Cardiac septum (tissue), 1 donor: Measurements from ENCODE around the gene TNFSF4. TPM values are rescaled to one million over a fixed set of nuclear protein-coding genes. Genes with fewer than 3 reads are reported as not detected.

Source experiments
- total RNA-seq: library from RNA; stranded (reverse); fragmentation: NEBNext Ultra II Directional; extraction: Animal tissue kit (Norgen Biotek cat#: 25700); gene quantifications from one replicate; pipeline ENCODE4 v1.2.1, GENCODE V29; 2021
- donor health status: DM: no; HTN: no; CAD: no.

Gene TNFSF4
- total RNA-seq, 1 donor from 2014 or later = 0.22 TPM

Other genes starting within 250 kb of the TNFSF4 start
- gene TNFSF18, start 156.4 kb downstream of the TNFSF4 start, total RNA-seq = not detected